Thyroid gland (tissue), 4 donors: ENCODE data around the gene DET1. TPM values are rescaled to one million over a fixed set of nuclear protein-coding genes. Genes with fewer than 3 reads are reported as not detected.
"Not testable (repeated sequence)": the region's sequence is repeated elsewhere in the genome, so short reads cannot be mapped to it uniquely, and the experiment has no call there.

Source experiments
- DNase-seq, 2 donors: peaks; one replicate each; pipeline ENCODE4 v3.0.0-alpha.2; 2019
- H3K27ac ChIP-seq, 3 donors: fragments of 200-600 bp; sonication (generic); 1 replicate in 2 of 3; 2 replicates in 1 of 3; pipeline ENCODE4 v1.5.1; 2016 to 2019; ENCODE audit warnings: mild to moderate bottlenecking in 1 of 3, moderate library complexity in 1 of 3
- H3K27me3 ChIP-seq: fragments of 200-600 bp; sonication (generic); one replicate; pipeline ENCODE4 v1.5.1; 2019
- H3K36me3 ChIP-seq, 2 donors: fragments of 200-600 bp; sonication (generic); one replicate each; pipeline ENCODE4 v1.5.1; 2016 to 2019
- H3K4me1 ChIP-seq, 2 donors: fragments of 200-600 bp; sonication (generic); one replicate each; pipeline ENCODE4 v1.5.1; 2017 to 2019
- H3K4me3 ChIP-seq, 3 donors: fragments of 200-600 bp; sonication (generic); replicated peaks in 1 of 3; 1 replicate in 2 of 3; 2 replicates in 1 of 3; pipeline ENCODE4 v1.5.1; 2016; ENCODE audit warnings: mild to moderate bottlenecking in 1 of 3
- H3K9me3 ChIP-seq: fragments of 200-600 bp; sonication (generic); one replicate; pipeline ENCODE4 v1.5.1; 2017
- POLR2A ChIP-seq, 2 donors: fragments of 450-650 bp; IDR thresholded peaks; one replicate each; pipeline ENCODE4 v1.6.1; 2017; ENCODE audit warnings: antibody characterized with exemption in 2 of 2, mild to moderate bottlenecking in 2 of 2, moderate library complexity in 1 of 2
- WGBS, 2 donors: methylation state at CpG; one replicate each; pipeline ENCODE4 v1.1.5; 2017; 5-methylcytosine and 5-hydroxymethylcytosine counted together
- intact Hi-C: fragments of 100-400 bp; cut with DNase I; formaldehyde crosslinking; loops from one replicate; pipeline ENCODE4 v1.15.1; 2023
- total RNA-seq, 4 donors: library from RNA; depleted of rRNA; stranded (reverse); fragments of >200 nt; gene quantifications; one replicate each; pipeline ENCODE4 v1.2.3, GENCODE V29; 2016
- TF ChIP-seq, protein P1 (sequence below), 6 experiments: fragments of 200-600 bp in 3 of 6; fragments of 450-650 bp in 3 of 6; sonication (generic) in 3 of 6; IDR thresholded peaks; one replicate each; pipeline ENCODE4 v1.5.1; 2016 to 2019; ENCODE audit warnings: antibody characterized with exemption in 6 of 6, mild to moderate bottlenecking in 2 of 6, inconsistent platforms in 1 of 6, moderate library complexity in 1 of 6

DET1 gene
- total RNA-seq, 4 donors from 2014 or later: 8.8 to 11.2 (median 10.6) TPM

DNA sequence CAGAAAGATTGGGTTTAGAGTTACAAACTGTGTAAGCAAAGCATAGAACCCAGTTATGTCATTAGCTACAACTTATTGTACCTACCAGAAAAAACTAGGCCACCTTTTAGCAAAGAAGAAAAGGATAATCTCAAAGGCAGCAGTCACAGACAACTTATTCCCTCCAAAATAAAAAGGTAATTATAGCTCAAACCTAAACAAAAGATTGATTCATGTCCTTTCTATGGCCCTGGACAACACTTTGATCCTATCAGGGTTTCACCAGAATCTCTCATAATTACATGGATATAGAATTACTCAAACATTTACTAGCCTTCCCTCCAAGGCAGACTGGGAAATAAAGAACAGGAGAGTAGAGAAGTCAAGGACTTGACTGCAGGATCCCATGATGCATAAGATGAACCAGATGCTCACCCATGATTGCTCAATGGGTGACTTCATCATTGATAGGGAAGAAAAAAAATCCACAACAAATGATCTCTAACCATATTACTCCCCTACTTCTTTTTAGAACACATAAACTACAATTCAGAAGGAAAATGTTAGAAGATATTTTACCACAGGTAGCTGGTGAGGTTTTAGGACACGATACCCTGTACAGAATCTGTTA lies 17.4 kb downstream of the DET1 start:
- Histone ChIP-seq H3K27me3 (no peaks in the 10 kb centered on the region), H3K4me1 (peaks cover 8 to 19% of the 10 kb centered on the region in 2 donors), H3K9me3 (no peaks in the 10 kb centered on the region), H3K36me3 (peaks cover 9 to 12% of the 10 kb centered on the region in 2 donors), H3K27ac (no peak overlapping the region), H3K4me3 (no peak overlapping the region)
- TF ChIP-seq, protein P1, sequence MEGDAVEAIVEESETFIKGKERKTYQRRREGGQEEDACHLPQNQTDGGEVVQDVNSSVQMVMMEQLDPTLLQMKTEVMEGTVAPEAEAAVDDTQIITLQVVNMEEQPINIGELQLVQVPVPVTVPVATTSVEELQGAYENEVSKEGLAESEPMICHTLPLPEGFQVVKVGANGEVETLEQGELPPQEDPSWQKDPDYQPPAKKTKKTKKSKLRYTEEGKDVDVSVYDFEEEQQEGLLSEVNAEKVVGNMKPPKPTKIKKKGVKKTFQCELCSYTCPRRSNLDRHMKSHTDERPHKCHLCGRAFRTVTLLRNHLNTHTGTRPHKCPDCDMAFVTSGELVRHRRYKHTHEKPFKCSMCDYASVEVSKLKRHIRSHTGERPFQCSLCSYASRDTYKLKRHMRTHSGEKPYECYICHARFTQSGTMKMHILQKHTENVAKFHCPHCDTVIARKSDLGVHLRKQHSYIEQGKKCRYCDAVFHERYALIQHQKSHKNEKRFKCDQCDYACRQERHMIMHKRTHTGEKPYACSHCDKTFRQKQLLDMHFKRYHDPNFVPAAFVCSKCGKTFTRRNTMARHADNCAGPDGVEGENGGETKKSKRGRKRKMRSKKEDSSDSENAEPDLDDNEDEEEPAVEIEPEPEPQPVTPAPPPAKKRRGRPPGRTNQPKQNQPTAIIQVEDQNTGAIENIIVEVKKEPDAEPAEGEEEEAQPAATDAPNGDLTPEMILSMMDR (IDR thresholded peaks at IDR 0.05): no peak
- no peak for TF ChIP-seq POLR2A (IDR thresholded peaks at IDR 0.05)
- 88 to 98% methylated on average over 1 of the region's 1 CpG for WGBS, 2 donors
- intact Hi-C loops: no loop called here
- no peak for DNase-seq

DNA sequence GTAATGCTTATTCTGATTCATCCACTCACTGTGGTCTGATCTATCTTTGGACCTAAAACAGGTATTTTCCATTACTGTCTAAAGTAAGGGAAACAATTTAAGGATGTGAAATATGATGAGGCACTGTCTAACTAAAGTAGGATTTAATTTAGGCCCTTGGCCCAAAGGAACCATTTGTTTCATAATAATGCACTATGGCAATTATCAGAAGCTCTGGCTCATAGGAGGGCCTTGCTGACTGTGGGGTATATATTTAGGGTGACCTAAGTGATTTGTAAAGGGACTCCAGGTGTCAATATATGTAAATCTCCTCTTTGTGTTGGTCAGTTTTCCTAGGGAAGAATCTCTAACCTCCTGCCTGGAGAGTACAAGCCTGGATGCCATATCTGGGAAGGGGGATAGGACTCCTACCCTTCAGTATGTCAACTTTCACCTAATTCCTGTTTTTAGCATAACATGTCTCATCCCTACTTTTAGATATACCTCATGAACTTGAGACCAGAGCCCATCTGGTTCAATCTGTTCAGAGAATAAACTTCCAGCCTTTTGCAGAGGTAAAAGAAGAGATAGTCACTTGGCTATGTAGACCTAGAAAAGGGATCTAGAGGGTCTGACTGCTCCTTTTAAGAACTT lies 20.1 kb downstream of the DET1 start:
- H3K4me3 ChIP-seq: no peak overlapping the region
- H3K9me3 ChIP-seq: no peaks in the 10 kb centered on the region
- no peaks in the 10 kb centered on the region for H3K27me3 ChIP-seq
- intact Hi-C loops: no loop called here
- no peak for TF ChIP-seq POLR2A (IDR thresholded peaks at IDR 0.05)
- TF ChIP-seq, protein P1 (IDR thresholded peaks at IDR 0.05): no peak
- DNase-seq: no peak
- H3K36me3 ChIP-seq: peaks cover 9 to 11% of the 10 kb centered on the region in 2 donors
- H3K4me1 ChIP-seq: peaks cover 0 to 9% of the 10 kb centered on the region in 2 donors
- no peak overlapping the region for H3K27ac ChIP-seq

DNA sequence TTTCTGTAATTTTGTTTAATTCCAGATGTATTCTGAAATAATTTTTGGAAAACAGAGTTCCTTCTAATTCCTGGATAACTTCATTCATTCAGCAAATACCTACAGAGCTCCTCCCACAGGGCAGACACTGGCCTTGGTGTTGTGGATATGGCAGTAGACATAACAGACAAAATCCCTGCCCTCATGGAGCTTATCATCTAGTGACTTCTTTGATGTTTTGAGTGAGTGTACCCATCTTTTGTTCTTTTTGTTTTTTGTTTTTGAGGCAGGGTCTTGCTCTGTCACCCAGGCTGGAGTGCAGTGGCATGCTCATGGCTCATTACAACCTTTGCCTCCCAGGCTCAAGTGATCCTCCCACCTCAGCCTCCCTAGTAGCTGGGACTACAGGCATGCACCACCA lies 21.1 kb downstream of the DET1 start:
- Histone ChIP-seq H3K27me3 (no peaks in the 10 kb centered on the region), H3K4me3 (no peak overlapping the region), H3K9me3 (no peaks in the 10 kb centered on the region), H3K27ac (no peak overlapping the region), H3K4me1 (peaks cover 0 to 9% of the 10 kb centered on the region in 2 donors), H3K36me3 (peaks cover 0 to 1% of the 10 kb centered on the region in 2 donors)
- intact Hi-C loops: no loop called here
- DNase-seq: no peak
- TF ChIP-seq, protein P1 (IDR thresholded peaks at IDR 0.05): no peak
- no peak for TF ChIP-seq POLR2A (IDR thresholded peaks at IDR 0.05)

DNA sequence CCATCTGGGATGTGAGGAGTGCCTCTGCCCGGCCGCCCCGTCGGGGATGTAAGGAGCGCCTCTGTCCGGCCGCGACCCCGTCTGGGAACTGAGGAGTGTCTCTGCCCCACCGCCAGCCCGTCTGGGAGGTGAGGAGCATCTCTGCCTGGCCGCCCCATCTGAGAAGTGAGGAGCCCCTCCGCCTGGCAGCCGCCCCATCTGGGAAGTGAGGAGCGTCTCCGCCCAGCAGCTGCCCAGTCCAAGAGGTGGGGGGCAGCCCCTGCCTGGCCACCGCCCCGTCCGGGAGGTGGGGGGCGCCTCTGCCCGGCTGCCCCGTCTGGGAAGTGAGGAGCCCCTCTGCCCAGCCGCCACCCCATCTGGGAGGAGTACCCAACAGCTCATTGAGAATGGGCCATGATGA lies 22.4 kb downstream of the DET1 start:
- H3K9me3 ChIP-seq, H3K27ac ChIP-seq, H3K27me3 ChIP-seq, H3K4me1 ChIP-seq, intact Hi-C loops, H3K4me3 ChIP-seq, DNase-seq, H3K36me3 ChIP-seq: not testable (repeated sequence)
- WGBS, 2 donors: 93 to 100% methylated on average over 4 to 7 of the region's 23 CpGs

DNA sequence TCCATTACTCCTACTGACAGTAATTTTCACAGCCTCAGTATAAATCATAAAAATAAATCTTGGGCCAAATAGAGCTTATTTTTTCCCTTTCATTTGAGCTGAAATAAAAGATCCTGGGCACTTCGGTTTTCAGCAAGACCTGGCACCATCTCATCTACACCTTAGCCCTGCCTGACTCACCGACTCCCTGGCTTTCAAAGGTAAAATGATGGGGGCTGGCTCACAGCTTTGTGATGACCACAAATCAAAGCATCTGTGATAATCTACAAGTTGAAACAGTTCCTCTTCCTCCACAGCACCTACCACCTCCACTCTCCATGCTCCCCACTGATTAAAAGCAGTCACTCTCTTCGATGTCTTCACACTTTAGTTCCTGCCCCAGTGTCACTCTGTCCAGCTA lies 27.6 kb downstream of the DET1 start:
- WGBS, 2 donors: 93% methylated on average over 3 of the region's 3 CpGs
- no peak for DNase-seq
- intact Hi-C loops: no loop called here

More for the DNA sequence above, 27.6 kb downstream of the DET1 start:
- TF ChIP-seq POLR2A (IDR thresholded peaks at IDR 0.05): no peak
- TF ChIP-seq, protein P1 (IDR thresholded peaks at IDR 0.05): no peak
- Histone ChIP-seq H3K27me3 (no peaks in the 10 kb centered on the region), H3K36me3 (no peaks in the 10 kb centered on the region), H3K27ac (no peak overlapping the region), H3K4me3 (no peak overlapping the region), H3K9me3 (no peaks in the 10 kb centered on the region), H3K4me1 (no peaks in the 10 kb centered on the region)
